ENCODE measurements around the gene P3H3. TPM values are rescaled to one million over a fixed set of nuclear protein-coding genes. Genes with fewer than 3 reads are reported as not detected.
A peak's percentile ranks its signal among the peaks of the same experiment; 100 is the strongest.

Gene P3H3
- total and polyA plus RNA-seq, 9 of the 15 experiments (the other 6 are each of a cell fraction or from before 2014, with no cell fraction given): 0.03 to 15.0 (median 4.8) TPM

DNA sequence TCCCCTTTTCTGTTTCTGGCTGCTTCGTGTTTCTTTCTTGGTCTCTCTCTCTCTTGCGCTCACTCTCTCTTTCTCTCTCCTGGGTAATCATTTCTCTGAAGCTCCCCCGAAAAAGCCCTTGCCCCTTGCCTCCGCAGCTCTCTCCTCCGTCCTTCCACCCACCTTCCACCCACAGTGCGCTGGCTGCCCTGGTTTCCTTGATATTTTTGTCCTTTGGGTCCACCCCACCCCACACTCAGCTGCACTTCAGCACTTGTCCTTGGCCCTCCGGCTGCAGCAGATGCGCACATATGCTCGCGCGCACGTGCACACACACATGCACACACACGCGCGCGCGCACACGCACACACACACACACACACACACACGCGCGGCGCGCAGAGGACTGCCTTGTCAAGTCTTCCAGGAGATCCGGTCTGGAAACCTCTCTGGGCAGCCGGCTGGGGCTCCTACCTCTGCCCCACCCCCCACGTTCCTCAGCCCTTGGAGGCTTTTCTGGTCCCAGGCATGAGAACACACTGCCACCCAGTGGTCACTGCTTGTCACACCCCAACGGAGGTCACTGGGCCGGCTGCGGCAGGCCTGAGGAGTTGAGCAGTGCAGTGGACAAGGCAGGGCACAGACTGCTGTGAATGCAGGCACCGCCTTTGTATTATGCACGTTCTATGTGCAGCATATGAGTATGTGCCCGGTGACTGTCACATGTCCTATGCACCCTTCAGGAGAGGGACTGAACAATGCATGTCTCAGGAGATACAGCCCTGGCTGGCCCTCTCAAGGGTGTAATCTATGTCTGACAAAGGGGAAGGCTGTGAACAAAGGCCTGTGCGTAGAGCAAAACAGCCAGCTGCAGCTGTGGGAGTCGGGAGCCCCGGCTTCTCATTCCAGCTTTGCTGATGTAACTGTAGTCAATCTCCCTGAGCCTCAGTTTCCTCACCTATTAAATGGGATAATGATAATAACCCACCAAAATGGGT, 49.3 kb upstream of the P3H3 start (continued):
- TF ChIP-seq, protein P1, sequence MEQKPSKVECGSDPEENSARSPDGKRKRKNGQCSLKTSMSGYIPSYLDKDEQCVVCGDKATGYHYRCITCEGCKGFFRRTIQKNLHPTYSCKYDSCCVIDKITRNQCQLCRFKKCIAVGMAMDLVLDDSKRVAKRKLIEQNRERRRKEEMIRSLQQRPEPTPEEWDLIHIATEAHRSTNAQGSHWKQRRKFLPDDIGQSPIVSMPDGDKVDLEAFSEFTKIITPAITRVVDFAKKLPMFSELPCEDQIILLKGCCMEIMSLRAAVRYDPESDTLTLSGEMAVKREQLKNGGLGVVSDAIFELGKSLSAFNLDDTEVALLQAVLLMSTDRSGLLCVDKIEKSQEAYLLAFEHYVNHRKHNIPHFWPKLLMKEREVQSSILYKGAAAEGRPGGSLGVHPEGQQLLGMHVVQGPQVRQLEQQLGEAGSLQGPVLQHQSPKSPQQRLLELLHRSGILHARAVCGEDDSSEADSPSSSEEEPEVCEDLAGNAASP (IDR thresholded peaks at IDR 0.05): no peak
- TF ChIP-seq, protein P2, sequence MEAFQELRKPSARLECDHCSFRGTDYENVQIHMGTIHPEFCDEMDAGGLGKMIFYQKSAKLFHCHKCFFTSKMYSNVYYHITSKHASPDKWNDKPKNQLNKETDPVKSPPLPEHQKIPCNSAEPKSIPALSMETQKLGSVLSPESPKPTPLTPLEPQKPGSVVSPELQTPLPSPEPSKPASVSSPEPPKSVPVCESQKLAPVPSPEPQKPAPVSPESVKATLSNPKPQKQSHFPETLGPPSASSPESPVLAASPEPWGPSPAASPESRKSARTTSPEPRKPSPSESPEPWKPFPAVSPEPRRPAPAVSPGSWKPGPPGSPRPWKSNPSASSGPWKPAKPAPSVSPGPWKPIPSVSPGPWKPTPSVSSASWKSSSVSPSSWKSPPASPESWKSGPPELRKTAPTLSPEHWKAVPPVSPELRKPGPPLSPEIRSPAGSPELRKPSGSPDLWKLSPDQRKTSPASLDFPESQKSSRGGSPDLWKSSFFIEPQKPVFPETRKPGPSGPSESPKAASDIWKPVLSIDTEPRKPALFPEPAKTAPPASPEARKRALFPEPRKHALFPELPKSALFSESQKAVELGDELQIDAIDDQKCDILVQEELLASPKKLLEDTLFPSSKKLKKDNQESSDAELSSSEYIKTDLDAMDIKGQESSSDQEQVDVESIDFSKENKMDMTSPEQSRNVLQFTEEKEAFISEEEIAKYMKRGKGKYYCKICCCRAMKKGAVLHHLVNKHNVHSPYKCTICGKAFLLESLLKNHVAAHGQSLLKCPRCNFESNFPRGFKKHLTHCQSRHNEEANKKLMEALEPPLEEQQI (IDR thresholded peaks at IDR 0.05): no peak
- no peak for TF ChIP-seq RBBP5 (IDR thresholded peaks at IDR 0.05; ENCODE audit: borderline replicate concordance, insufficient read depth, low read length, poor library complexity, severe bottlenecking)
- TF ChIP-seq HDAC3 (IDR thresholded peaks at IDR 0.05; ENCODE audit: borderline replicate concordance, partially characterized antibody): no peak
- TF ChIP-seq NCOA1 (IDR thresholded peaks at IDR 0.05; ENCODE audit: low read depth): 0 out of 2 replicates have a peak, but pooled peaks have one; percentile 34
- no peak for TF ChIP-seq ETV6 (IDR thresholded peaks at IDR 0.05; ENCODE audit: borderline replicate concordance in 1 of 2, low read depth in 2 of 2, low read length in 1 of 2)
- no peak for TF ChIP-seq ETV6 (CRISPR knock-in tag; IDR thresholded peaks at IDR 0.05; ENCODE audit: borderline replicate concordance)
- 0 out of 2 replicates have a peak, but pooled peaks have one; percentile 33 for TF ChIP-seq ZNF143 (CRISPR knock-in tag; IDR thresholded peaks at IDR 0.05)
- TF ChIP-seq ZFPM2 (CRISPR knock-in tag; IDR thresholded peaks at IDR 0.05): no peak
- TF ChIP-seq NCOA6 (IDR thresholded peaks at IDR 0.05): no peak
- TF ChIP-seq HDAC2 (IDR thresholded peaks at IDR 0.05): 0 out of 2 replicates have a peak, but pooled peaks have one; percentile 61
- TF ChIP-seq, protein P3, sequence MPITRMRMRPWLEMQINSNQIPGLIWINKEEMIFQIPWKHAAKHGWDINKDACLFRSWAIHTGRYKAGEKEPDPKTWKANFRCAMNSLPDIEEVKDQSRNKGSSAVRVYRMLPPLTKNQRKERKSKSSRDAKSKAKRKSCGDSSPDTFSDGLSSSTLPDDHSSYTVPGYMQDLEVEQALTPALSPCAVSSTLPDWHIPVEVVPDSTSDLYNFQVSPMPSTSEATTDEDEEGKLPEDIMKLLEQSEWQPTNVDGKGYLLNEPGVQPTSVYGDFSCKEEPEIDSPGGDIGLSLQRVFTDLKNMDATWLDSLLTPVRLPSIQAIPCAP (CRISPR knock-in tag; IDR thresholded peaks at IDR 0.05; ENCODE audit: borderline replicate concordance): no peak
- no peak for TF ChIP-seq DNMT1 (IDR thresholded peaks at IDR 0.05)
- no peak for TF ChIP-seq JUN (IDR thresholded peaks at IDR 0.05; ENCODE audit: borderline replicate concordance, low read depth, low read length)
- TF ChIP-seq JUN (CRISPR knock-in tag; IDR thresholded peaks at IDR 0.05; ENCODE audit: borderline replicate concordance): no peak
- TF ChIP-seq, protein P4, sequence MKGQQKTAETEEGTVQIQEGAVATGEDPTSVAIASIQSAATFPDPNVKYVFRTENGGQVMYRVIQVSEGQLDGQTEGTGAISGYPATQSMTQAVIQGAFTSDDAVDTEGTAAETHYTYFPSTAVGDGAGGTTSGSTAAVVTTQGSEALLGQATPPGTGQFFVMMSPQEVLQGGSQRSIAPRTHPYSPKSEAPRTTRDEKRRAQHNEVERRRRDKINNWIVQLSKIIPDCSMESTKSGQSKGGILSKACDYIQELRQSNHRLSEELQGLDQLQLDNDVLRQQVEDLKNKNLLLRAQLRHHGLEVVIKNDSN (CRISPR knock-in tag; IDR thresholded peaks at IDR 0.05): peak; percentile 44
- TF ChIP-seq ARID1B (IDR thresholded peaks at IDR 0.05): peak; percentile 74
- no peak for TF ChIP-seq ZNF253 (CRISPR knock-in tag; conservative IDR thresholded peaks at IDR 0.05)
- no peak for TF ChIP-seq ASH1L (IDR thresholded peaks at IDR 0.05; ENCODE audit: borderline replicate concordance, low read depth, partially characterized antibody)
- no peak for TF ChIP-seq RBM22 (IDR thresholded peaks at IDR 0.05; ENCODE audit: low read depth, low read length, poor library complexity, severe bottlenecking)
- TF ChIP-seq NR1H2 (CRISPR knock-in tag; IDR thresholded peaks at IDR 0.05): no peak
- no peak for TF ChIP-seq CBX1 (IDR thresholded peaks at IDR 0.05; ENCODE audit: low read depth)
- TF ChIP-seq FOXJ2 (tag; IDR thresholded peaks at IDR 0.05): no peak

Data from K562 (cell line).